ENCODE data around the gene DISP3. TPM values are rescaled to one million over a fixed set of nuclear protein-coding genes. Genes with fewer than 3 reads are reported as not detected.

DISP3 gene
- total and polyA plus RNA-seq, 2 of the 13 experiments (the other 11 are each of a cell fraction or from before 2014, with no cell fraction given): 0.08 to 0.13 TPM

DNA sequence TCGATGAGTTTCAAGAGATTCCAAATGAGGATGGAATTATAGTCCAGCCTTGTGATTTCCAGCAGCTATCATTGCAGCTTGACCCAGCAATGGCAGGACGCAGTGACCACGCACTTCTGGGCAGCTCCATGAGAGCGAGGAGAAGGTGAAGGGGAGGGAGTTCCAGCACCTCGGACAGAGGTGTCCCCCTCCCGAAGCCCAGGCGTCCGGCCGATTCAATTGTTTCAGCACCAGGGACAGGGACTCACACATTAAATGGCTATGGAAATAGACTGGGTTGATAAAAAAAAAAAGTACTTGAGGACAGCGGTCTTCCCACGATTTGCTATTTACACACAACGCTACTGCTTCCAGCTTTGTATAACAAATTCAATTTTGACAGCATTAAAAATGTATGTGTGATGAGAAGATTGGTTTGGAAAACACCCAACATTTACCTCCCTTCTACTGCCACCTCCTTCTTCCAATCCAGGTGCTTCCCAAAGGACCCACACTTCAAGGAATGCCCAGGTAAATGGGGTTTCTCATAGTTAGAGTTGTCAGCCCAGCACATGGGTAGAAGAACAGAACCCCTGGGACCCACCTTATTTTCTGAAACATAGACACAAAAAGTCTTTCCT, 71.8 kb downstream of the DISP3 start (continued):
- TF ChIP-seq HOXA7 (CRISPR knock-in tag; IDR thresholded peaks at IDR 0.05): peak; percentile 69; the same call in 1 of the 2 replicates
- peak; percentile 84; the same call in 1 of the 2 replicates for TF ChIP-seq PAX8 (CRISPR knock-in tag; IDR thresholded peaks at IDR 0.05; ENCODE audit: borderline replicate concordance)
- TF ChIP-seq CAMTA2 (CRISPR knock-in tag; IDR thresholded peaks at IDR 0.05; ENCODE audit: borderline replicate concordance): peak; percentile 89; the same call in 1 of the 2 replicates
- no peak for TF ChIP-seq ADNP (CRISPR knock-in tag; IDR thresholded peaks at IDR 0.05)
- 0 out of 2 replicates have a peak, but pooled peaks have one; percentile 47 for TF ChIP-seq ZNF251 (CRISPR knock-in tag; IDR thresholded peaks at IDR 0.05)
- TF ChIP-seq ZSCAN29 (CRISPR knock-in tag; conservative IDR thresholded peaks at IDR 0.05): peak; percentile 81; the same call in 1 of the 2 replicates
- 0 out of 2 replicates have a peak, but pooled peaks have one; percentile 17 for TF ChIP-seq HHEX (CRISPR knock-in tag; IDR thresholded peaks at IDR 0.05)
- TF ChIP-seq PCBP2 (optimal IDR thresholded peaks at IDR 0.05; ENCODE audit: low read depth, low read length, poor library complexity, severe bottlenecking): no peak
- TF ChIP-seq ZNF773 (CRISPR knock-in tag; IDR thresholded peaks at IDR 0.05; ENCODE audit: borderline replicate concordance): peak; percentile 98
- 0 out of 2 replicates have a peak, but pooled peaks have one; percentile 63 for TF ChIP-seq ZBTB7A (CRISPR knock-in tag; IDR thresholded peaks at IDR 0.05)
- no peak for TF ChIP-seq ATM (IDR thresholded peaks at IDR 0.05; ENCODE audit: borderline replicate concordance)
- TF ChIP-seq MLX (CRISPR knock-in tag; IDR thresholded peaks at IDR 0.05): peak; percentile 30; the same call in 1 of the 2 replicates
- TF ChIP-seq SP2 (CRISPR knock-in tag; IDR thresholded peaks at IDR 0.05): no peak
- TF ChIP-seq TOPORS (CRISPR knock-in tag; IDR thresholded peaks at IDR 0.05): no peak
- peak; percentile 95 for TF ChIP-seq ZNF816 (CRISPR knock-in tag; IDR thresholded peaks at IDR 0.05; ENCODE audit: borderline replicate concordance)
- peak; percentile 90; the same call in 1 of the 2 replicates for TF ChIP-seq ZNF530 (CRISPR knock-in tag; IDR thresholded peaks at IDR 0.05; ENCODE audit: low read depth)
- no peak for TF ChIP-seq TCF7L2 (IDR thresholded peaks at IDR 0.05; ENCODE audit: low read depth, low read length)
- 0 out of 2 replicates have a peak, but pooled peaks have one; percentile 49 for TF ChIP-seq PHF20 (CRISPR knock-in tag; IDR thresholded peaks at IDR 0.05)
- TF ChIP-seq PTBP1 (IDR thresholded peaks at IDR 0.05; ENCODE audit: low read depth, low read length, poor library complexity, severe bottlenecking): no peak
- peak; percentile 89 for TF ChIP-seq ZNF878 (CRISPR knock-in tag; IDR thresholded peaks at IDR 0.05)
- no peak for TF ChIP-seq NFE2L2 (IDR thresholded peaks at IDR 0.05; ENCODE audit: low read length)
- TF ChIP-seq, protein P1, sequence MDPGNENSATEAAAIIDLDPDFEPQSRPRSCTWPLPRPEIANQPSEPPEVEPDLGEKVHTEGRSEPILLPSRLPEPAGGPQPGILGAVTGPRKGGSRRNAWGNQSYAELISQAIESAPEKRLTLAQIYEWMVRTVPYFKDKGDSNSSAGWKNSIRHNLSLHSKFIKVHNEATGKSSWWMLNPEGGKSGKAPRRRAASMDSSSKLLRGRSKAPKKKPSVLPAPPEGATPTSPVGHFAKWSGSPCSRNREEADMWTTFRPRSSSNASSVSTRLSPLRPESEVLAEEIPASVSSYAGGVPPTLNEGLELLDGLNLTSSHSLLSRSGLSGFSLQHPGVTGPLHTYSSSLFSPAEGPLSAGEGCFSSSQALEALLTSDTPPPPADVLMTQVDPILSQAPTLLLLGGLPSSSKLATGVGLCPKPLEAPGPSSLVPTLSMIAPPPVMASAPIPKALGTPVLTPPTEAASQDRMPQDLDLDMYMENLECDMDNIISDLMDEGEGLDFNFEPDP (CRISPR knock-in tag; conservative IDR thresholded peaks at IDR 0.05): peak; percentile 94; the same call in 1 of the 2 replicates
- TF ChIP-seq KLF11 (CRISPR knock-in tag; IDR thresholded peaks at IDR 0.05): peak; percentile 99
- TF ChIP-seq, protein P2, sequence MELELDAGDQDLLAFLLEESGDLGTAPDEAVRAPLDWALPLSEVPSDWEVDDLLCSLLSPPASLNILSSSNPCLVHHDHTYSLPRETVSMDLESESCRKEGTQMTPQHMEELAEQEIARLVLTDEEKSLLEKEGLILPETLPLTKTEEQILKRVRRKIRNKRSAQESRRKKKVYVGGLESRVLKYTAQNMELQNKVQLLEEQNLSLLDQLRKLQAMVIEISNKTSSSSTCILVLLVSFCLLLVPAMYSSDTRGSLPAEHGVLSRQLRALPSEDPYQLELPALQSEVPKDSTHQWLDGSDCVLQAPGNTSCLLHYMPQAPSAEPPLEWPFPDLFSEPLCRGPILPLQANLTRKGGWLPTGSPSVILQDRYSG (CRISPR knock-in tag; IDR thresholded peaks at IDR 0.05): peak; percentile 97
- TF ChIP-seq, protein P3, sequence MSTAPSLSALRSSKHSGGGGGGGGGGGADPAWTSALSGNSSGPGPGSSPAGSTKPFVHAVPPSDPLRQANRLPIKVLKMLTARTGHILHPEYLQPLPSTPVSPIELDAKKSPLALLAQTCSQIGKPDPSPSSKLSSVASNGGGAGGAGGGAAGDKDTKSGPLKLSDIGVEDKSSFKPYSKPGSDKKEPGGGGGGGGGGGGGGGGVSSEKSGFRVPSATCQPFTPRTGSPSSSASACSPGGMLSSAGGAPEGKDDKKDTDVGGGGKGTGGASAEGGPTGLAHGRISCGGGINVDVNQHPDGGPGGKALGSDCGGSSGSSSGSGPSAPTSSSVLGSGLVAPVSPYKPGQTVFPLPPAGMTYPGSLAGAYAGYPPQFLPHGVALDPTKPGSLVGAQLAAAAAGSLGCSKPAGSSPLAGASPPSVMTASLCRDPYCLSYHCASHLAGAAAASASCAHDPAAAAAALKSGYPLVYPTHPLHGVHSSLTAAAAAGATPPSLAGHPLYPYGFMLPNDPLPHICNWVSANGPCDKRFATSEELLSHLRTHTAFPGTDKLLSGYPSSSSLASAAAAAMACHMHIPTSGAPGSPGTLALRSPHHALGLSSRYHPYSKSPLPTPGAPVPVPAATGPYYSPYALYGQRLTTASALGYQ (CRISPR knock-in tag; IDR thresholded peaks at IDR 0.05): 0 out of 2 replicates have a peak, but pooled peaks have one; percentile 72
- peak; percentile 94; the same call in 1 of the 2 replicates for TF ChIP-seq RFXANK (CRISPR knock-in tag; IDR thresholded peaks at IDR 0.05)
- peak; percentile 99 for TF ChIP-seq ZNF557 (CRISPR knock-in tag; IDR thresholded peaks at IDR 0.05)
- peak; percentile 91; the same call in 1 of the 2 replicates for TF ChIP-seq ZNF510 (CRISPR knock-in tag; IDR thresholded peaks at IDR 0.05; ENCODE audit: low read depth)

Data from HepG2 (cell line).